HK-2 (cell line): ENCODE measurements around the gene ZNF546.
A peak's percentile ranks its signal among the peaks of the same experiment; 100 is the strongest.

Experiments used
- DNase-seq: peaks from one replicate; pipeline ENCODE4 v3.0.0-alpha.2; 2018; ENCODE audit not compliant: unreplicated experiment

ZNF546 gene

DNA sequence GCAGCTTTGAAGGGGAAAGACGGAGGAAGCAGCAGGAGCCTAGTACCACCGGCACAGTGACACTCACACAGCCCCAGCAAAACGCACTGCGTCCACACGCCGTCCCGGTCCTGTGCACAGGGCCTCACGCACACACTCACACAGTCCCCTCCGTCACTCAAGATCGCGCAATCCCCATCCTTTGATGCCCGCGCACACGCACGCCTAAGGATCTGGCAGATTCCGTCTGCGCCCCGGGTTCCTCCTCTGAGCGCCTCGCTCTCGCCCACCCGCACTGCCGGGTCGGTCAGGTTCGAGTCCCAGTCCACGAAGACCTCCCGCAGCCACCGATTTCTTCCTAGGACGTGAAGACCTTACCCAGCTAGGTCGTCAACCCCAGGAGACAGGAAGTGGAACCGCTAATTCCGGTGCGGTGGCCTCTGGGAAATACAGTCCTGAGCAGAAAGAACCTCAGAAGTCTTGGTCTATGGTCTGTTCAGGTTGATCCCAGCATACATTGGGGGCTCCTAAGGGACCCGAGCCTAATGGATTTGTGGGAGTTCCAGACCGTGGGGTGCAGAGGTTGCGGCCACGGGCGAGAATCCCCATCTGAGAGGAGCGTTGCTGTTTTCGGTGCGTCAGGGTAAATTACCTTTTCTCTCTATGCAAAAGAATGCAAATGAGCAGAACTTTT is 59.1 kb downstream of the ZNF546 start, which contains the start of gene ZNF780B:
TSS of gene ZNF780B (minus strand) at position 400 of the 673 bp plus-strand sequence. CDS start 5,899 bp downstream, outside the sequence.
- peak; percentile 55 for DNase-seq

DNA sequence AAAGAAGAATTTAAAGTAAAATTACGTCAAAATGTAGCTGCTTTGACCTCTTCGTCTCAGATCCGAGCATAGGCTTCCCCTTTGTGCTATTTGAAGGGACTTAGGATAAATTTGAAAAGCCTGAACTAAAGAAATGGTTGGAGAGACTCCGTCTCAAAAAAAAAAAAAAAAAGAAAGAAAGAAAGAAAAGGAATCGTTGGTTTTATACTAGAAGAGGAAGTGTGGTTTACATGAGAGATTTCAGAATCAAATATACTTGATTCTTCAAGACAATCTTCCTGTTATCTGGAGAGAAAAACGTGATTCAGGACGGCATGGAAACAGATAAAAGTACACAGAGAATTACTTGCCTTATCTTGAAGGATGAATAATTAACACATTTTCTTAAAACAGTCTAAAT is 59.6 kb downstream of the ZNF546 start:
- no peak for DNase-seq

DNA sequence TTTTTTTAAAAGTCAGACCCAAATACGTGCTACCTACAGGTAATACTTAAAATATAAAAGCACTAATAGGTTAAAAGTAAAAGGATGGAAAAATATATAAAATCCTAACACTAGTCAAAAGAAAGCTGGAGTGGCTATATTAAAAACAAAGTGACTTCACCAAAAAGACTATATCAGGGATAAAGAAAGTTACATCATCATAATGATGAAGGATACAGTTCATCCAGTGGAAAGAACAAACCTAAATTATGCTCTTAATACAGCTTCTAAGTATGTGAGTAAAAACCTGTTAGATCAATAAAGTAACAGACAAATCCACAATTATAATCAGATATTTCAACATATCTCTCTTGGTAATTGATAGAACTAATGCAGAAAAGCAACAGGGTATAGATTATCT is 60.3 kb downstream of the ZNF546 start:
- DNase-seq = no peak

DNA sequence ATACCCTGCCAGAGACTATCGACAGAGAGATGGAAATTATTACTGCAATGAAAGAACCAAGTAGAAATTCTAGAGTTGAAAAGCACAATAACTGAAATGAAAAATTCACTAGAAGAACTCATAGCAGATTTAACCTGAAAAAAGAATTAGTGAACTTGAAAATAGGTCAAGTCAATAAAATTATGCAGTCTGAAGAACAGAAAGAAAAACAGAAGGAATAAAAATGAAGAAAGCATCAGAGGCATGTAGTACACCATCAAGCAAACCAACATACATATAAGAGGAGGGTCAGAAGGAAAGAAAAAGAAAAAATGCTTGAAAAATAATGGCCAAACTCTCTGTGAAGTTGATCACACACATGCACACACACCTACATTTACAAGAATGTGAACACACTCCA is 62.8 kb downstream of the ZNF546 start:
- no peak for DNase-seq

DNA sequence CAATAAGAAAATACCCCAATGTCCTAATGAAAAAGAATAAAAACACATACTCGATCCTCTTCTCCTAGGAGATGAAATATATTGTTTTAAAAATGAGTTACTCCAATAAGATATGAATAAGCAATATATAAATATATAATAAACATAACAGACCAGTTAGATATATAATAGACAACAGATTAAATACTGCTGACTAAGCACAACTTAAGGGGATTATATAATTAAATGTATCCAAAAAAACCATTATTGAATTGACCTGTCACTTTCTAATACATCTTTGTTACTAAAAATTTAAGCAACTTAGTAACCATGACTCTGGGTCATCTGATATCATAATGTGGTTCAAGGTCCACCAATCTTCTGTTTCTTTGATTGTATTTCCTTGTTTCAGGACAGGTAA is 73.2 kb downstream of the ZNF546 start:
- DNase-seq = no peak
